Osteocyte (in vitro differentiated cells): ENCODE results near the gene KLHL1. TPM values are rescaled to one million over a fixed set of nuclear protein-coding genes. Genes with fewer than 3 reads are reported as not detected.

Source experiments
- DNase-seq: peaks from one replicate; pipeline ENCODE4 v3.0.0; 2021; ENCODE audit warnings: mixed read lengths; ENCODE audit not compliant: unreplicated experiment; ENCODE audit errors: extremely low spot score
- H3K27ac Mint-ChIP-seq: one replicate; pipeline ENCODE4 v1.8.0; 2021; ENCODE audit warnings: mild to moderate bottlenecking, mixed read lengths; ENCODE audit not compliant: unreplicated experiment
- H3K27me3 Mint-ChIP-seq: one replicate; pipeline ENCODE4 v1.8.0; 2021; ENCODE audit warnings: mixed read lengths; ENCODE audit not compliant: unreplicated experiment
- H3K36me3 Mint-ChIP-seq: one replicate; pipeline ENCODE4 v1.8.0; 2021; ENCODE audit warnings: mixed read lengths; ENCODE audit not compliant: unreplicated experiment
- H3K4me1 Mint-ChIP-seq: one replicate; pipeline ENCODE4 v1.8.0; 2021; ENCODE audit warnings: mixed read lengths; ENCODE audit not compliant: unreplicated experiment
- H3K4me3 Mint-ChIP-seq: one replicate; pipeline ENCODE4 v1.8.0; 2021; ENCODE audit warnings: mild to moderate bottlenecking, moderate library complexity, mixed read lengths; ENCODE audit not compliant: unreplicated experiment
- H3K9me3 Mint-ChIP-seq: one replicate; pipeline ENCODE4 v1.8.0; 2021; ENCODE audit warnings: mixed read lengths; ENCODE audit not compliant: unreplicated experiment
- CTCF ChIP-seq: fragments of 200-600 bp; sonication (generic); IDR thresholded peaks from 2 replicates; pipeline ENCODE4 v1.5.0; 2021; ENCODE audit warnings: antibody characterized with exemption, mild to moderate bottlenecking, moderate library complexity
- total RNA-seq: library from RNA; stranded (reverse); gene quantifications from 2 replicates; pipeline ENCODE4 v1.2.1, GENCODE V29; 2021

The KLHL1 gene
- total RNA-seq, 1 donor from 2014 or later = not detected

- no peak for DNase-seq
- no peak for TF ChIP-seq CTCF
- Mint-ChIP-seq H3K4me3 (no peak overlapping the region), H3K27ac (no peak overlapping the region), H3K4me1 (no peaks in the 10 kb centered on the region), H3K36me3 (no peaks in the 10 kb centered on the region), H3K9me3 (peaks cover 8% of the 10 kb centered on the region), H3K27me3 (no peaks in the 10 kb centered on the region)
Observed at GRCh38 chr13:69677343-69677742, 430.9 kb downstream of the KLHL1 start.

- no peak overlapping the region for H3K4me3 Mint-ChIP-seq
- DNase-seq = no peak
- H3K27ac Mint-ChIP-seq = no peak overlapping the region
- H3K36me3 Mint-ChIP-seq = no peaks in the 10 kb centered on the region
- no peaks in the 10 kb centered on the region for H3K4me1 Mint-ChIP-seq
- no peak for TF ChIP-seq CTCF
- H3K27me3 Mint-ChIP-seq = no peaks in the 10 kb centered on the region
- H3K9me3 Mint-ChIP-seq = peaks cover 12% of the 10 kb centered on the region
Observed at GRCh38 chr13:69676286-69676685, 432.0 kb downstream of the KLHL1 start.

GRCh38 chr13:69660155-69660554 is 448.1 kb downstream of the KLHL1 start:
- H3K36me3 Mint-ChIP-seq = no peaks in the 10 kb centered on the region

GRCh38 chr13:69657676-69658075 is 450.6 kb downstream of the KLHL1 start:
- DNase-seq = no peak
- Mint-ChIP-seq H3K4me3 (no peak overlapping the region), H3K27me3 (no peaks in the 10 kb centered on the region), H3K36me3 (no peaks in the 10 kb centered on the region), H3K4me1 (no peaks in the 10 kb centered on the region), H3K27ac (no peak overlapping the region), H3K9me3 (peaks cover 36% of the 10 kb centered on the region)
- no peak for TF ChIP-seq CTCF

More at GRCh38 chr13:69660155-69660554, 448.1 kb downstream of the KLHL1 start:
- DNase-seq = no peak
- no peak overlapping the region for H3K27ac Mint-ChIP-seq
- H3K4me3 Mint-ChIP-seq = no peak overlapping the region
- H3K27me3 Mint-ChIP-seq = no peaks in the 10 kb centered on the region
- H3K9me3 Mint-ChIP-seq = peaks cover 41% of the 10 kb centered on the region
- TF ChIP-seq CTCF = no peak
- H3K4me1 Mint-ChIP-seq = no peaks in the 10 kb centered on the region

- Mint-ChIP-seq H3K27ac (no peak overlapping the region), H3K9me3 (peaks cover 13% of the 10 kb centered on the region), H3K27me3 (no peaks in the 10 kb centered on the region), H3K4me3 (no peak overlapping the region), H3K4me1 (no peaks in the 10 kb centered on the region), H3K36me3 (no peaks in the 10 kb centered on the region)
- no peak for DNase-seq
- no peak for TF ChIP-seq CTCF
Observed at GRCh38 chr13:69654392-69654791, 453.9 kb downstream of the KLHL1 start.

Other genes with a start within 250 kb of the KLHL1 start
- gene ATXN8OS, start 626 bp downstream of the KLHL1 start, total RNA-seq = not detected in 2 replicates